GM06990 (cell line): ENCODE measurements around the gene ACKR3.

ENCODE experiments used
- DNase-seq: peaks from one replicate; pipeline ENCODE4 v3.0.0-alpha.2; 2011; ENCODE audit not compliant: insufficient read length; ENCODE audit errors: extremely low read depth
- H3K27me3 ChIP-seq: replicated peaks from 2 replicates; pipeline ENCODE4 v1.6.0; 2011; ENCODE audit warnings: low read length; ENCODE audit not compliant: control insufficient read depth, insufficient read depth
- H3K36me3 ChIP-seq: 2 replicates; pipeline ENCODE4 v1.5.1; 2011; ENCODE audit warnings: low read length; ENCODE audit not compliant: control insufficient read depth, insufficient read depth
- H3K4me3 ChIP-seq: replicated peaks from 2 replicates; pipeline ENCODE4 v1.5.1; 2011; ENCODE audit warnings: low read depth, mild to moderate bottlenecking, control low read depth, low read length
- TF ChIP-seq, protein P1 (sequence below): IDR thresholded peaks from 2 replicates; pipeline ENCODE4 v1.5.1; 2011; ENCODE audit warnings: low read length, control low read depth, mild to moderate bottlenecking, inconsistent platforms; ENCODE audit not compliant: insufficient read depth, poor library complexity, severe bottlenecking

The ACKR3 gene

DNA sequence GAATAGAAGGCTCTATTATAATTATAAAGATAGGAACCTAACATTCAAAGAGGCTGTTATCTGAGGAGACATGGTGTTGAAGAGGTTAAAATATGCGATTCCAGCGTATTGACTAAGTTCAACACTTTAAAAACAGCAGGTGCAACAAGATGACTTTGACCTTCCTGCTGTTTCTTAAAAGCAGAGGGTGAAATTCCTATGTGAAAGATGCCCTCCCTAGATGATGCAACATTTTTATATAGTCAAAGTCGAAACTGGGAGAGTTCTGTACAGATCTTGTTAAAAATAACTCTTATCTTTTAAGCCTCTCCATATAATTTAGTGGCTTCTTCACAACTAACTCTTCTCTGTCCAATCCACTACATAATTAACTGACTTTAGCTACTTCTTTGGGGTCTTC lies 4.4 kb upstream of the ACKR3 start:
- no peaks in the 10 kb centered on the region for H3K36me3 ChIP-seq
- H3K4me3 ChIP-seq, result no peak overlapping the region
- no peak for DNase-seq
- H3K27me3 ChIP-seq, result no peaks in the 10 kb centered on the region
- TF ChIP-seq, protein P1, sequence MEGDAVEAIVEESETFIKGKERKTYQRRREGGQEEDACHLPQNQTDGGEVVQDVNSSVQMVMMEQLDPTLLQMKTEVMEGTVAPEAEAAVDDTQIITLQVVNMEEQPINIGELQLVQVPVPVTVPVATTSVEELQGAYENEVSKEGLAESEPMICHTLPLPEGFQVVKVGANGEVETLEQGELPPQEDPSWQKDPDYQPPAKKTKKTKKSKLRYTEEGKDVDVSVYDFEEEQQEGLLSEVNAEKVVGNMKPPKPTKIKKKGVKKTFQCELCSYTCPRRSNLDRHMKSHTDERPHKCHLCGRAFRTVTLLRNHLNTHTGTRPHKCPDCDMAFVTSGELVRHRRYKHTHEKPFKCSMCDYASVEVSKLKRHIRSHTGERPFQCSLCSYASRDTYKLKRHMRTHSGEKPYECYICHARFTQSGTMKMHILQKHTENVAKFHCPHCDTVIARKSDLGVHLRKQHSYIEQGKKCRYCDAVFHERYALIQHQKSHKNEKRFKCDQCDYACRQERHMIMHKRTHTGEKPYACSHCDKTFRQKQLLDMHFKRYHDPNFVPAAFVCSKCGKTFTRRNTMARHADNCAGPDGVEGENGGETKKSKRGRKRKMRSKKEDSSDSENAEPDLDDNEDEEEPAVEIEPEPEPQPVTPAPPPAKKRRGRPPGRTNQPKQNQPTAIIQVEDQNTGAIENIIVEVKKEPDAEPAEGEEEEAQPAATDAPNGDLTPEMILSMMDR, result no peak

DNA sequence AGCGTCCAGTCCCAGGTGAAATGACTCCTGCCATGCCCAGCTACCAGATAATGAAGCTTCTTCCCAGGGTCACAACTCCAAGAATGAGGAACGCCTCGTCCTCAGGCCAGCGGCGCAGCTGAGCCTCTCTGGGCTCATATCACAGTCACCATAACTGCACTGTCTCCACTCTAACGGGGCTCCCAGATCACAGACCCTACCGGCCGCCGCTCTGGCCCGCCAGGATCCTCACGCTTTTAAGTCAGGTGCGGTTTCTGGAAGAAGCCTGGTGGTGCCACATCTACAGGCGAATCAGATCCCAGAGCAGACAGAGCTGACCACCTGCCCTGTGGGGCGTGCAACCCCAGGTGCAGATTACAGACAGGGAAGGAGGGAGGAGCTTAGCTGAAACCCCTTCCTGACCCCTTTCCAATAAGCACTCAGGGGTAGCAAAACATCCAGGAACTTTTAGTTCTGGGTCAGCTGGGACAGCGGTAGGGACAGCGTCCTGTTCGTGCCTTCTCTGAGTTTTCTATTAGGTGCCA lies 3.7 kb upstream of the ACKR3 start:
- H3K36me3 ChIP-seq, result no peaks in the 10 kb centered on the region
- no peaks in the 10 kb centered on the region for H3K27me3 ChIP-seq
- TF ChIP-seq, protein P1, result no peak
- no peak for DNase-seq
- no peak overlapping the region for H3K4me3 ChIP-seq

DNA sequence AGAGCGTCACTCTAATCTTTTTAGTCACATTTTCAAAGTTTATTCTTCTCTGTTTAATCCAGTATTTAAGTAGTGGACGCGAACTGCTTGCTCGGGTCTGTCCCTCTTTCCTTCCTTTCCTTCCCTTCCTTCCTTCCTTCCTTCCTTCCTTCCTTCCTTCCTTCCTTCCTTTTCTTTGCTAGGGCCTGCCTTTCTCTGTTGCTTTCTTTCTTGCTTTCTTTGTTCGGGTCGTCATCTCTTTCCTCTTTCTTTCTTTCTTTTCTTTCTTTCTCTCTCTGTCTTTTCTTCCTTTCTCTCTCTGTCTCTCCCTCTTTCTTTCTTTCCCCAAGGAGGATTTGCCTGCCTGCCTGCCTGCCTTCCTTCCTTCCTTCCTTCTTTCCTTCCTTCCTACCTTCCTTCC lies 3.0 kb upstream of the ACKR3 start:
- Histone ChIP-seq H3K36me3 (no peaks in the 10 kb centered on the region), H3K27me3 (no peaks in the 10 kb centered on the region), H3K4me3 (no peak overlapping the region)
- TF ChIP-seq, protein P1, result no peak
- no peak for DNase-seq

DNA sequence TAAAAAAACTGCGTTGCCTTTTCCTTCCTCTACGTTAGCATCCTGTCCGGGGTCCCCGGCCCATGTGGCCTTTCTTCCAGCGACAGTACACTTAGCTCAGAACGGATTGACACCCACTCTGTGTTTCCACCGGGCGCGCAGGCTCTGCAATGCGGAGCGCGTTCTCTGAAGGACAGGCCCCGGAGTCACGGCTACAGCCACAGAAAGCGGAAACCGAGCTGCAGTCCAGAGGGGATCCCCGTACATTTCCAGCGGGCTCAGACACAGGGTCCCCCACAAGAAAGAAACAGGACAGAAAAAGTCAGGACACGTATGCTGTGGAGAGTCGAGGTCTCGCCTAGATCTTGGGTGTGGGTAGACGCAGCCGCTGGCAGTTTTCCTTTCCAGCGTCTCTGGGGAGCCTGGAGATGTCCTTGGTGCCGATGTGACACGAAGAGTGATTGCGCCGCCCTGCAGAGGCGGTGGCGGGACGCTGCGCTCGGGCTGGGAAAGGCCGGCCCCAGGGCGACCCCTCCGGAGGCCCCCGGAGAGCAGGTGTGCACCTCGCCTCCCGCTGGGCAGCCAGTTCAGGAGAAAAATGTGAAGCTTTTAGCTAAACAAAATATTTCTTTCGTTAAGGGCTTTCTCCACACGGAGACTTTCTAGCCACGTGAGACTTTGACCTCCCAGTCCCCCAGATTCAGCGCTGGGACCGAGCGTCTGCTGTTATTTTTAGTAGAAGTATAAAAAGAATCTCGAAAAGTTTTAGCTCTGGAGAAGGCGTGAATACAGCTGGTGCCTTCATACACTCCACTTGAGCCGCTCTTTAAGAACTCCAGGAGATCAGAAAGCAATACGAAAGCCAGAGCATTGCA lies 1.3 kb upstream of the ACKR3 start:
- Histone ChIP-seq H3K4me3 (peak overlapping the region; percentile 48), H3K27me3 (no peaks in the 10 kb centered on the region)
- peak; percentile 78 for DNase-seq

DNA sequence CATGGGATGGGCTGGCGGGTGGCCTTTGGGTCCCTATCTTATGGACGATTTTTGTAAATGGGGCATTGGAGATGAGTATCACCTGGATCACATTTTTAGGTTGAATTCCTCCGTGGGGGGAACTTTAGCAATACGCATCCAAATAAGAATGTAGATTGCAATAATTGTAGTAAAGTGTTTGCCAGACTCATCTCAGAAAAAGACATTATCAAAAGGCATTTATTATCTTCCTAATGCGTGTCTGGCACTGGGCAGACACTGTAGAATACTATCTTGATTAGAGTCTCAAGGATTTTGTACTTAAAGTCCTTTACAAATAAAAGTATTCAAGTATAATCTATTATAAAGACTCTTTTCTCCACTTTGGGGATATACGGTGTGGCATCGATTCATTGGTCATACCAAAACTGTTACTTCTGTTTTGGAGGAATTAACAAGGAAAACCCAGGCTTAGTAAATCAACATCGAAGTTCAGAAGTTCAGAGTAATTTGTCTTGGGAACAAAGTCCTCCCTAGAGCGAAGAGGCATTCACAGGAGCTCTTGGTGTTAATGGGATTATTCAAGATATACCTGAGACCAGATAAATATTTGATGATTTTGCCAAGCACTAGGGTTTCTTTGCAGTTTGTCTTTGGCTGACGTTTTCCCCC lies 578 bp upstream of the ACKR3 start:
- Histone ChIP-seq H3K36me3 (peaks cover 2% of the 10 kb centered on the region; the same call in 1 of the 2 replicates), H3K27me3 (no peaks in the 10 kb centered on the region), H3K4me3 (no peak overlapping the region; the same call in 1 of the 2 replicates)
- TF ChIP-seq, protein P1, result no peak
- DNase-seq, result no peak

More for the DNA sequence above, 1.3 kb upstream of the ACKR3 start:
- H3K36me3 ChIP-seq, result peaks cover under 1% of the 10 kb centered on the region; the same call in 1 of the 2 replicates
- TF ChIP-seq, protein P1, result peak; percentile 37
